Epidermal melanocyte (primary cell): ENCODE measurements around the gene OR52I2.

Experiments used
- DNase-seq: peaks from one replicate; pipeline ENCODE4 v3.0.0; 2011; ENCODE audit warnings: low spot score; ENCODE audit not compliant: insufficient read length

The OR52I2 gene

GRCh38 chr11:4607781-4608666 lies 26.5 kb downstream of the OR52I2 start, which contains the start of gene TRIM68:
Gene TRIM68, minus strand, starts transcription at chr11:4608231. Its CDS starts 2,727 bp downstream, at chr11:4605504.
- DNase-seq = peak; percentile 94

- no peak for DNase-seq
Measured at GRCh38 chr11:4610258-4610935, 28.9 kb downstream of the OR52I2 start.

GRCh38 chr11:4611986-4612385 lies 30.4 kb downstream of the OR52I2 start:
- DNase-seq = no peak

GRCh38 chr11:4615856-4616444 lies 34.4 kb downstream of the OR52I2 start:
- no peak for DNase-seq

GRCh38 chr11:4619514-4619913 lies 38.0 kb downstream of the OR52I2 start:
- DNase-seq = no peak

GRCh38 chr11:4626207-4627099 lies 44.9 kb downstream of the OR52I2 start:
- DNase-seq = no peak

GRCh38 chr11:4636136-4636535 lies 54.6 kb downstream of the OR52I2 start:
- DNase-seq = no peak

GRCh38 chr11:4636962-4637661 lies 55.6 kb downstream of the OR52I2 start, which contains the start of gene OR51D1:
Gene OR51D1, plus strand, starts transcription at chr11:4637477. Its CDS starts 2,314 bp downstream, at chr11:4639791.
- DNase-seq = peak; percentile 61

- no peak for DNase-seq
Measured at GRCh38 chr11:4637662-4638047, 56.1 kb downstream of the OR52I2 start.

GRCh38 chr11:4639931-4640330 lies 58.4 kb downstream of the OR52I2 start:
- no peak for DNase-seq

- no peak for DNase-seq
Measured at GRCh38 chr11:4641501-4641900, 60.0 kb downstream of the OR52I2 start.

- DNase-seq = no peak
Measured at GRCh38 chr11:4642043-4642442, 60.5 kb downstream of the OR52I2 start.
